HCT116 (cell line): ENCODE data around the gene HDAC7.
"Not testable (repeated sequence)": the region's sequence is repeated elsewhere in the genome, so short reads cannot be mapped to it uniquely, and the experiment has no call there.

Source experiments
- EZH2 ChIP-seq: fragments of 200-600 bp; sonication (generic); IDR thresholded peaks from 2 replicates; pipeline ENCODE4 v1.6.1; 2017; ENCODE audit warnings: antibody characterized with exemption, mixed run types
- FOSL1 ChIP-seq: IDR thresholded peaks from 2 replicates; pipeline ENCODE4 v1.6.1; 2012; ENCODE audit warnings: low read depth
- POLR2A ChIP-seq: IDR thresholded peaks from 2 replicates; pipeline ENCODE4 v1.7.0; 2011; ENCODE audit warnings: borderline replicate concordance; ENCODE audit not compliant: insufficient read depth, insufficient read length; ENCODE audit errors: extremely low read depth
- TCF7L2 ChIP-seq: IDR thresholded peaks from 2 replicates; pipeline ENCODE4 v1.7.0; 2011; ENCODE audit warnings: borderline replicate concordance, inconsistent platforms; ENCODE audit not compliant: insufficient read depth, insufficient read length; ENCODE audit errors: extremely low read depth
- ZNF274 ChIP-seq: fragments of 200-500 bp; sonication (Bioruptor generic); IDR thresholded peaks from 2 replicates; pipeline ENCODE4 v1.6.1; 2014; ENCODE audit warnings: mild to moderate bottlenecking, low read depth, low read length, inconsistent platforms
- TF ChIP-seq, protein P1 (sequence below), 3 experiments: fragments of 200-600 bp in 1 of 3; sonication (generic) in 1 of 3; IDR thresholded peaks in 2 of 3; conservative IDR thresholded peaks in 1 of 3; 2 replicates each; pipeline ENCODE4 v1.5.1; 2012 to 2017; ENCODE audit warnings: low read depth in 2 of 3, low read length in 2 of 3, antibody characterized with exemption in 1 of 3, borderline replicate concordance in 1 of 3, control low read depth in 1 of 3, mild to moderate bottlenecking in 1 of 3, mixed read lengths in 1 of 3, mixed run types in 1 of 3, moderate library complexity in 1 of 3; ENCODE audit not compliant: insufficient read depth in 1 of 3
- TF ChIP-seq, protein P2 (sequence below): IDR thresholded peaks from 2 replicates; pipeline ENCODE4 v1.6.1; 2012; ENCODE audit warnings: low read depth

DNA sequence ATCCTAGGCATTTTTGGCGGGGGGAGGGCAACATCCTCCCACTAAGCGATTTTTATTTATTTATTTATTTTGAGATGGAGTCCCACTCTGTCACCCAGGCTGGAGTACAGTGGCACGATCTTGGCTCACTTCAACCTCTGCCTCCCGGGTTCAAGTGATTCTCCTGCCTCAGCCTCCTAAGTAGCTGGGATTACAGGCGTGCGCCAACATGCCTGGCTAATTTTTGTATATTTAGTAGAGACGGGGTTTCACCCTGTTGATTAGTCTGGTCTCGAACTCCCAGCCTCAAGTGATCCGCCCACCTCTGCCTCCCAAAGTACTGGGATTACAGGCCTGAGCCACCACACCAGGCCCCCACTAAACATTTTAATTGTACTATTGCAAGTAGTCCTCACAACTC is 10.2 kb downstream of the HDAC7 start:
- not testable (repeated sequence) for TF ChIP-seq POLR2A, EZH2, ZNF274, FOSL1, TCF7L2
- TF ChIP-seq, protein P1, sequence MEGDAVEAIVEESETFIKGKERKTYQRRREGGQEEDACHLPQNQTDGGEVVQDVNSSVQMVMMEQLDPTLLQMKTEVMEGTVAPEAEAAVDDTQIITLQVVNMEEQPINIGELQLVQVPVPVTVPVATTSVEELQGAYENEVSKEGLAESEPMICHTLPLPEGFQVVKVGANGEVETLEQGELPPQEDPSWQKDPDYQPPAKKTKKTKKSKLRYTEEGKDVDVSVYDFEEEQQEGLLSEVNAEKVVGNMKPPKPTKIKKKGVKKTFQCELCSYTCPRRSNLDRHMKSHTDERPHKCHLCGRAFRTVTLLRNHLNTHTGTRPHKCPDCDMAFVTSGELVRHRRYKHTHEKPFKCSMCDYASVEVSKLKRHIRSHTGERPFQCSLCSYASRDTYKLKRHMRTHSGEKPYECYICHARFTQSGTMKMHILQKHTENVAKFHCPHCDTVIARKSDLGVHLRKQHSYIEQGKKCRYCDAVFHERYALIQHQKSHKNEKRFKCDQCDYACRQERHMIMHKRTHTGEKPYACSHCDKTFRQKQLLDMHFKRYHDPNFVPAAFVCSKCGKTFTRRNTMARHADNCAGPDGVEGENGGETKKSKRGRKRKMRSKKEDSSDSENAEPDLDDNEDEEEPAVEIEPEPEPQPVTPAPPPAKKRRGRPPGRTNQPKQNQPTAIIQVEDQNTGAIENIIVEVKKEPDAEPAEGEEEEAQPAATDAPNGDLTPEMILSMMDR (IDR thresholded peaks at IDR 0.05 in 2 of 3, conservative IDR thresholded peaks at IDR 0.05 in 1 of 3; ENCODE audit: borderline replicate concordance in 1 of 3, insufficient read depth in 1 of 3, low read depth in 2 of 3, low read length in 2 of 3), result not testable (repeated sequence)
- TF ChIP-seq, protein P2, sequence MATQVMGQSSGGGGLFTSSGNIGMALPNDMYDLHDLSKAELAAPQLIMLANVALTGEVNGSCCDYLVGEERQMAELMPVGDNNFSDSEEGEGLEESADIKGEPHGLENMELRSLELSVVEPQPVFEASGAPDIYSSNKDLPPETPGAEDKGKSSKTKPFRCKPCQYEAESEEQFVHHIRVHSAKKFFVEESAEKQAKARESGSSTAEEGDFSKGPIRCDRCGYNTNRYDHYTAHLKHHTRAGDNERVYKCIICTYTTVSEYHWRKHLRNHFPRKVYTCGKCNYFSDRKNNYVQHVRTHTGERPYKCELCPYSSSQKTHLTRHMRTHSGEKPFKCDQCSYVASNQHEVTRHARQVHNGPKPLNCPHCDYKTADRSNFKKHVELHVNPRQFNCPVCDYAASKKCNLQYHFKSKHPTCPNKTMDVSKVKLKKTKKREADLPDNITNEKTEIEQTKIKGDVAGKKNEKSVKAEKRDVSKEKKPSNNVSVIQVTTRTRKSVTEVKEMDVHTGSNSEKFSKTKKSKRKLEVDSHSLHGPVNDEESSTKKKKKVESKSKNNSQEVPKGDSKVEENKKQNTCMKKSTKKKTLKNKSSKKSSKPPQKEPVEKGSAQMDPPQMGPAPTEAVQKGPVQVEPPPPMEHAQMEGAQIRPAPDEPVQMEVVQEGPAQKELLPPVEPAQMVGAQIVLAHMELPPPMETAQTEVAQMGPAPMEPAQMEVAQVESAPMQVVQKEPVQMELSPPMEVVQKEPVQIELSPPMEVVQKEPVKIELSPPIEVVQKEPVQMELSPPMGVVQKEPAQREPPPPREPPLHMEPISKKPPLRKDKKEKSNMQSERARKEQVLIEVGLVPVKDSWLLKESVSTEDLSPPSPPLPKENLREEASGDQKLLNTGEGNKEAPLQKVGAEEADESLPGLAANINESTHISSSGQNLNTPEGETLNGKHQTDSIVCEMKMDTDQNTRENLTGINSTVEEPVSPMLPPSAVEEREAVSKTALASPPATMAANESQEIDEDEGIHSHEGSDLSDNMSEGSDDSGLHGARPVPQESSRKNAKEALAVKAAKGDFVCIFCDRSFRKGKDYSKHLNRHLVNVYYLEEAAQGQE, result not testable (repeated sequence)
